Measurements from ENCODE around the gene TTC16. TPM values are rescaled to one million over a fixed set of nuclear protein-coding genes. Genes with fewer than 3 reads are reported as not detected.
"Not testable (repeated sequence)": the region's sequence is repeated elsewhere in the genome, so short reads cannot be mapped to it uniquely, and the experiment has no call there.

The TTC16 gene
- total RNA-seq, 2 experiments from 2014 or later, result 4.7 to 5.0 TPM

DNA sequence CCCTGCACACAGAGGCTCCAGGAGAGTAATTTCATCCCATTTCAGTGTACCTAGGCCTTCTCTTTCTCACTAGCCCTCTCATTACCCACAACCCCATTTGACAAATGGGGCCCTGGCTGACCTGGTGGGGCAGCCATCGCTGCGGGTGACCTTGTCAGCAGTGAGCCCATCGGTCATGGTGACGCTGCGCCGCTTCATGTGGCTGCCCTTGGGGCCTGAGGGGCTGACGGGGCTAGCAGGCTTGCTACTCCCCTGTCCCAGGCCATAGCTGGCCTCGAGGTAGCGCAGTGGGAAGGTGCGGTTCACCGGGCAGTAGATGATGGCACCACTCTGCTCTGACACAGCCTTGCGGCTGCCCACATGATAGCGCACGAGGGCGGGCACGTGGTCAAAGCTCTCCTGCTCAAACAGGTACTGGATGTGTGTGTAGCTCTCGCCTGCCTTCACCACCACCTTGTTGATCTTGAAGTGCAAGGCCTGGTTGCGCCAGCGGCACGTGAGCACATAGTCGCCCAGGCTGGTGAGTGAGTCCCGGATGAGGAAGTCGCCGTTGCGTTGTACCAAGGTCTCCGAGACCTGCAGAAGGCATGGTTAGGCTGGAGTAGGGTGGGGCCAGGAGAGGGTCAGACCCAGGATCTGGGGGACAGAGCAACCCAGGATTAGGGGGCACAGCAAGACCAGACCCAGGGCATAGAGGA lies 33.4 kb downstream of the TTC16 start:
- CTCF ChIA-PET, result interaction anchor here (0.9 kb wide), 1 partner anchor 15 kb away, joined by 4 read pairs; the partner anchor contains the start of gene TOR2A
- Mint-ChIP-seq H3K27ac (no peak overlapping the region), H3K36me3 (ENCODE audit: low read depth) (peaks cover 69% of the 10 kb centered on the region)

DNA sequence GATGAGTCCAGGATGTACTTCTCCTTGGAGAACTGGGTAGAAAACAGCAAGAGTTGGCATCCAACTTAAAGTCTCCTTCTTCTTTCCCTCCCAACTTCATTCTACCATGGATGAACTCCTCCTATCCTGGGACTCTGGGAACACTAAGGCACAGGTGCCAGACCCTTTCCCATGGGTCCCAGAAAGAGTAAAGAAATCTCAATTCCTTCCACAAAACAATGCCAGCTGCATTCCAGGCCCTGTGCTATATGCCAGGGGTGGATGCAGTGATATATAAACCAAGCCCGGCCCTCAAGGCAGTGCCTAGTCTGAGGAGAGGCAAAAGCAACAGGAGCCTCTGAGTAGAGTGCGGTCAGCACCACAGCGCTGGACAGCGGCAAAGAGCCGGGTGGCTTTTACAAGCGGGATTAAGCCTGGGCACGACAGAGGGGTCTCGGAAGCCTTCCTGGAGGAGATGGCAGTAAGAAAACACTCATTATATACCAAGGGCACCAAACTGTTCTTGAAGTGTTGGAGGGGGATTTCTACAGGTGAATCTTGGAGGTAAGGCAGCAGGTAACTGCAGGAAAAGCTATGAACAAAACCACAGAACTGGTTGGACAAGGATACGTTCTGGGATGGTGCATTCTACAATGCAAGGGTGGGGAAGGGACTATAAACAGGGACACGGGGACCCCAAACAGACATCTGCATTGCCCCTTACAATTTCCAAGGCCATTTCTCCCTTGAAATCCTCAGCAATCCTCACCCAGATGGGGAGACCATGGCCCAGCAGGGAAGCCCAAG lies 35.6 kb downstream of the TTC16 start:
- ChIA-PET CTCF (no interaction called here), POLR2A (no interaction called here)
- H3K4me1 Mint-ChIP-seq (ENCODE audit: low read depth), result peaks cover 24% of the 10 kb centered on the region
- H3K9me3 Mint-ChIP-seq (ENCODE audit: insufficient read depth), result no peaks in the 10 kb centered on the region
- DNase-seq (no peak), ATAC-seq (no peak)
- no peaks in the 10 kb centered on the region for H3K27me3 Mint-ChIP-seq (ENCODE audit: low read depth)
- H3K4me3 Mint-ChIP-seq, result no peak overlapping the region
- peaks cover 54% of the 10 kb centered on the region for H3K36me3 Mint-ChIP-seq (ENCODE audit: low read depth)
- H3K27ac Mint-ChIP-seq, result no peak overlapping the region

More for the DNA sequence above, 33.4 kb downstream of the TTC16 start:
- ATAC-seq, result no peak
- Mint-ChIP-seq H3K9me3 (ENCODE audit: insufficient read depth) (no peaks in the 10 kb centered on the region), H3K4me3 (no peak overlapping the region), H3K27me3 (ENCODE audit: low read depth) (no peaks in the 10 kb centered on the region), H3K4me1 (ENCODE audit: low read depth) (peaks cover 24% of the 10 kb centered on the region)
- no peak for DNase-seq
- POLR2A ChIA-PET, result no interaction called here

DNA sequence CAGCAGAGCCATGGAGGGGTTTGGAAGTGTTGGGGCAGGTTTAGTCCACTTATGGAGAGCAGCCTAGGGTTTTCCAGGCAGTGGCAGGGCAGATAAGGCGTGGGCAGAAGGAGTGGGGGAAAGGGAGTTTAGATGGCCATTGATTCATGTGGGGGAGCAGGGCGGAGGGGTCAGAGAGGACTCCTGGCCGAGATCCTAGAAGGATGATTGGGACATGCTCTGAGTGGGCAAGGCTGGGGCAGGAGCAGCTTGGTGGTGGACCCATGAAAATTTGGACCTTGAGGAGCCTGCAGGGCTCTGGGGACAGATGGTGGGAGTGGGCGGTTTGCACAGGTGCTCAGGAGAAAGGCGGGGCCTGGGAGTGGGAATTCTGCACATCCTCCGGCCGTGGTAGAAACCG lies 37.3 kb downstream of the TTC16 start:
- Mint-ChIP-seq H3K27me3 (ENCODE audit: low read depth) (no peaks in the 10 kb centered on the region), H3K4me3 (no peak overlapping the region), H3K27ac (peak overlapping the region; percentile 65), H3K9me3 (ENCODE audit: insufficient read depth) (no peaks in the 10 kb centered on the region), H3K4me1 (ENCODE audit: low read depth) (peaks cover 9% of the 10 kb centered on the region), H3K36me3 (ENCODE audit: low read depth) (peaks cover 46% of the 10 kb centered on the region)
- DNase-seq, result no peak
- ChIA-PET POLR2A (interaction anchor here (0.6 kb wide), 1 partner anchor 17 kb away, joined by 3 read pairs; no protein-coding TSS in a partner anchor), CTCF (interaction anchor here (1.1 kb wide), 1 partner anchor 18 kb away, joined by 3 read pairs; the partner anchor contains the start of gene TOR2A)
- ATAC-seq, result no peak

DNA sequence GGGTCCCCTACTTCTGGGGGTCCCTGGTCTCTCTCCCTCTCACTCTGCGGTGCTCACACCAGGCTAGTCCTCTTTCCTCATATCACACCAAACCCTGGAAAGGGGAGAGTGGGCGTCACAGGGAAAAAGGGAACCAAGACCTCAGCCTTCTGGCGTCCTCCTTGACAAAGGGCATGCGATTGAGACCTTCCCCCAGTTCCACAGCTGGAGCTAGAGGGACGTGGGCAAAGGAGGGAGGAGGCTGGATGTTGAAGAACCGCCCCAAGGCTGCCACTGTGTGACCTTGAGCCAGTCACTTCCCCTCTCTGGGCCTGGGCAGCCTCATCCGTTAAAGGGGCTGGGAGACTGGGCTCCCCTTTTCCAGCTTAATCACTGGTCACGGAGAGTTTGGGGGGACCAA lies 37.7 kb downstream of the TTC16 start:
- H3K36me3 Mint-ChIP-seq (ENCODE audit: low read depth), result peaks cover 44% of the 10 kb centered on the region
- H3K4me3 Mint-ChIP-seq, result no peak overlapping the region
- ATAC-seq (no peak), DNase-seq (no peak)
- CTCF ChIA-PET, result interaction anchor here (1.1 kb wide), 1 partner anchor 19 kb away, joined by 3 read pairs; the partner anchor contains the start of gene TOR2A
- POLR2A ChIA-PET, result no interaction called here
- H3K4me1 Mint-ChIP-seq (ENCODE audit: low read depth), result peaks cover 6% of the 10 kb centered on the region
- H3K9me3 Mint-ChIP-seq (ENCODE audit: insufficient read depth), result no peaks in the 10 kb centered on the region
- no peaks in the 10 kb centered on the region for H3K27me3 Mint-ChIP-seq (ENCODE audit: low read depth)
- H3K27ac Mint-ChIP-seq, result no peak overlapping the region

DNA sequence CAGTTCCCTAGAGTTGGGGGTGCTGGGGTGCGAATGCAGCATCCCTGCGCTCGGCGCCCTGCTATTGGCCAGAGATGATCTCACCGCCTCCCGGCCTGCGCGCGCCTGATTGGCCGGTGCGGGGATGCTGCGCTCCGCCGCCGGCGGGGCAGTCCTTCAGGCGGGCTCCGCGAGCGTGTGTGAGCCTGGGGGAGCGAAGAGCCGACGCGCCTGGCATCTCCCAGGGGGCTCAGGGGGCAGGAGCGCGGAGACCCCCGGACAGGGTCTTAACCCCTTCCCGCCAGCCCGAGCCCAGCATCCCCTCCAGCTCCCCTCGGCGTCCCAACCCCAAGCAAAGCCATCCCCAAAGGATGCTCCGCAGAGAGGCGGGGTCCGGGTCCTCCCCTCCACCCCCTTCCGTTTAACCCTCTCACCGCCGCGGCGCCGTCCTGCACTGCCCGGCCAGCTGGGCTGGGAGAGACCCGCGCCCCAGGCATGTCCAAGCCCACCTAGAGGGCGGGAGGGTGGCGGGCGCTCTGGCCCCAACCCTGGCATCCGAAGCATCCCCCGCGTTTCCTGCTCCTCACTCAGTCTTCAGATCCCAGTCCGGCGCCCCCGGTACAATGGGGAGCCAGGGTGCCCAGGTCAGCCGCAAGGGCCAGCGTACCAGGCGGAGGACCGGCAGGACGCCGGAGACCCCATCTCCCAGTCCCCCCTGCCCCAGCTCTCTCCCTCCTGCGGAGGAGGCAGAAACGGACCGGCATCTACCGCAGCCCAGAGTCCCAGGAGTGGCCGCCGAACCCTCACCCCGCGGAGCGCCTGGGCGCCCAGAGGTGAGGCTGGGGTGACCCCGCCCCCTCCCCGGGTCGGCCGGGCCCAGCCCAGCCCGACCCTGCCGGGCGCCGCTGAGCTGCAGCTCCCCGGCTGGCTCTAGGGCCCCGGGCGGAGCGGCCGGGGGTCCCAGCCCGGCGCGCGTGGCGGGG lies 38.5 kb downstream of the TTC16 start:
- no peak for DNase-seq
- CTCF ChIA-PET, result no interaction called here
- ATAC-seq, result no peak
- Mint-ChIP-seq H3K4me3 (no peak overlapping the region), H3K36me3 (ENCODE audit: low read depth) (peaks cover 43% of the 10 kb centered on the region), H3K9me3 (ENCODE audit: insufficient read depth) (no peaks in the 10 kb centered on the region), H3K27ac (no peak overlapping the region), H3K27me3 (ENCODE audit: low read depth) (no peaks in the 10 kb centered on the region), H3K4me1 (ENCODE audit: low read depth) (peaks cover 4% of the 10 kb centered on the region)
- POLR2A ChIA-PET, result no interaction called here

DNA sequence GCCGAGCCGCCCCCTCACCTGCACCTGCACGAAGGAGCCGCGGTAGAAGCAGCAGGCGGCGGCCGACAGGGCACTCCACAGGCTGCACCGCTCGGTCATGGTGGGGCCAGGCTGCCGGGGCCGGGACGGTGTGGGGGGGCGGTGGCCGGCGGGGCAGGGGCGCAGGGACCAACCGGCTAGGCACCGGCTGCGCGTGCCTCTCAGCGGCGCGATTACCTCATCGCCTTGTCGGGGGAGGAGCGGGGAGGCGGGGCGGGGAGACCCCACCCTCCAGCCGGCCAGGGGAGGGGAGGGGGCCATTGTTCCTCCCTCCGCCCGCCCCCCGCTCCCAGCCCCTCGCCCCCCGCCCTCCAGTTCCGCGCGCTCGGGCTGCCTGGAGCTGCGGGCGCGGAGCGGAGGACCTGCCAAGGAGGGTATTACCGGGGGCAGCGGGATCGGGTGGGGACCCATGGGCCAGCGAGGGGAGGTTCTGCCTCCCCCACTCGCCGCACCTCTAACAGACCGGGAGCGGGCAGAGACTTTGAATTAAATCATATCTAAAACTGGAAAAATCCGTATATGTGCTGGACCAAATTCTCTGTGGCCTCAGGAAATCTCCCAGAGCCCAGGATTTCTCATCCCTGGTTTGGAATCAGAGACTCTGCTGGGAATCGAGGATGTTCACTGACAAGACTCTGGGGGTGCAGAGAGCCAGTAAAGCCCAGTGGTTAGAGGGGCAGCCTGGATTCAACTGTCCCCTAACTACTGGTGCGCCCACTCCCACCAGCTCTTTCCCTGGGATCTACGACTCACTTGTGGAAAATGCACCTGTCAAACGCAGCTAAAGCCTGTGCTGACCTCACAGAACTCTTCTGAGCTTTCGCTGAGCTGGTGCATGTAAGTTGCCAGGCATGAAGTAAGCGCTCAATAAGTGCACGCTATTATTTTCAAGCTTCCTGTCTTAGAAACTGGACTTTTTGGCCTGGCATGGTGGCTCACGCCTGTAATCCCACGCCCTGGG lies 39.5 kb downstream of the TTC16 start:
- H3K27ac Mint-ChIP-seq, result no peak overlapping the region
- ATAC-seq (no peak), DNase-seq (no peak)
- no peaks in the 10 kb centered on the region for H3K9me3 Mint-ChIP-seq (ENCODE audit: insufficient read depth)
- peaks cover 4% of the 10 kb centered on the region for H3K4me1 Mint-ChIP-seq (ENCODE audit: low read depth)
- H3K4me3 Mint-ChIP-seq, result no peak overlapping the region
- ChIA-PET POLR2A (no interaction called here), CTCF (interaction anchor here (1.0 kb wide), 1 partner anchor 15 kb away, joined by 3 read pairs; no protein-coding TSS in a partner anchor)
- no peaks in the 10 kb centered on the region for H3K27me3 Mint-ChIP-seq (ENCODE audit: low read depth)
- peaks cover 40% of the 10 kb centered on the region for H3K36me3 Mint-ChIP-seq (ENCODE audit: low read depth)

DNA sequence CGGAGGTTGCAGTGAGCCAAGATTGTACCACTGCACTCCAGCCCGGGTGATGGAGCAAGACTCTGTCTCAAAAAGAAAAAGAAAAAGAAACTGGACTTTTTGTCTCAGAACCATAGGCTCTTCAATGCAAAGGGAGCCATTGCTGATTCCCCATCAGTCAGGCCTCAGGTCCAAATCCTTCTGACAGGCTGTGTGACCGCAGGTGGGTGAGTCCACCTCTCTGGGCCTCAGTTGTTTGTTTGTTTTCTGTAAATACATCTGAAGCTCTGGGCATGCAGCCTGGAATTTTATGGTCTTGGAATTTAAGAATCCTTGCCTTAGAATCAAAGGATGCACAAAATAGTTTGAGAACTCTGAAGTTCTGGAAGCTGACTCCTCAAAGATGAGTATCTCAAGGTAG lies 40.4 kb downstream of the TTC16 start:
- ChIA-PET CTCF (interaction anchor here (1.0 kb wide), 1 partner anchor 14 kb away, joined by 3 read pairs; no protein-coding TSS in a partner anchor), POLR2A (no interaction called here)
- Mint-ChIP-seq H3K9me3 (ENCODE audit: insufficient read depth) (no peaks in the 10 kb centered on the region), H3K4me1 (ENCODE audit: low read depth) (peaks cover 2% of the 10 kb centered on the region), H3K27ac (no peak overlapping the region), H3K4me3 (no peak overlapping the region), H3K36me3 (ENCODE audit: low read depth) (peaks cover 37% of the 10 kb centered on the region), H3K27me3 (ENCODE audit: low read depth) (no peaks in the 10 kb centered on the region)
- DNase-seq (no peak), ATAC-seq (no peak)

DNA sequence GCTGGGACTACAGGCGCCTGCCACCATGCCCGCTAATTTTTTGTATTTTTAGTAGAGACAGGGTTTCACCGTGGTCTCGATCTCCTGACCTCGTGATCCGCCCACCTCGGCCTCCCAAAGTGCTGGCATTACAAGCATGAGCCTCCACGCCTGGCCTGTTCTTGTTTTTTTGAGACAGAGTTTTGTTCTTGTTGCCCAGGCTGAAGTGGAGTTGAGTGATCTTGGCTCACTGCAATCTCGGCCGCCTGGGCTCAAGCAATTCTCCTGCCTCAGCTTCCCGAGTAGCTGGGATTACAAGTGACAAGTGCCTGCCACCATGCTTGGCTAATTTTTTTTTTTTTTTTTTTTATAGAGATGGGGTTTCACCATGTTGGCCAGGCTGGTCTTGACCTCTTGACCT lies 40.9 kb downstream of the TTC16 start:
- H3K4me3 Mint-ChIP-seq; H3K4me1 Mint-ChIP-seq (ENCODE audit: low read depth); H3K9me3 Mint-ChIP-seq (ENCODE audit: insufficient read depth); H3K27ac Mint-ChIP-seq; H3K27me3 Mint-ChIP-seq (ENCODE audit: low read depth); ATAC-seq; DNase-seq: not testable (repeated sequence)
- POLR2A ChIA-PET, result interaction anchor here (0.5 to 0.6 kb wide), 3 partner anchors 12 to 80 kb away, joined by 3 read pairs; no protein-coding TSS in a partner anchor
- CTCF ChIA-PET, result interaction anchor here (1.2 kb wide), 1 partner anchor 22 kb away, joined by 4 read pairs; the partner anchor contains the start of gene TOR2A
- peaks cover 35% of the 10 kb centered on the region for H3K36me3 Mint-ChIP-seq (ENCODE audit: low read depth)

DNA sequence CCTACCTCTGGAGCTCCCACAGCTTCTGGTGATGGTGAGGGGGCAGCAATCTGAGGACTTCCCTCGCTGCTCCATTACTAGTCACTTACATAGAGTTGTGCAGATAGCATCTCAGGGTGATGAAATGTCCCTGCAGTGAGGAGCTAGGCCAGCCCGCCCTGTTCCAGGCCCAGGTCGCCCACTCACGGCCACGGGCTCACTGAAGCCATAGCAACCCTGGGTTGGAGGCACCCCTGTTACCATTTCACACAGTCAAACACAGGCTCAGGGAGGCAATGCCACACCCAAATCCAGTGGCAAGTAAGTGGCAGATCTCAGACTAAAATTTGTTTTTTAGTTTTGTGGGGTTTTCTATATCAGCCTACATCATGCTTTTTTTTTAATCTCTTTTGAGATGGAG lies 43.0 kb downstream of the TTC16 start:
- Mint-ChIP-seq H3K27ac (peak overlapping the region; percentile 37), H3K27me3 (ENCODE audit: low read depth) (no peaks in the 10 kb centered on the region), H3K9me3 (ENCODE audit: insufficient read depth) (no peaks in the 10 kb centered on the region), H3K4me1 (ENCODE audit: low read depth) (peaks cover 13% of the 10 kb centered on the region), H3K4me3 (no peak overlapping the region), H3K36me3 (ENCODE audit: low read depth) (peaks cover 43% of the 10 kb centered on the region)
- no peak for ATAC-seq
- ChIA-PET POLR2A (interaction anchor here (0.6 kb wide), 1 partner anchor 26 kb away, joined by 3 read pairs; no protein-coding TSS in a partner anchor), CTCF (interaction anchor here (0.7 kb wide), 1 partner anchor 27 kb away, joined by 3 read pairs; the partner anchor contains the start of gene CDK9)
- DNase-seq, result no peak

DNA sequence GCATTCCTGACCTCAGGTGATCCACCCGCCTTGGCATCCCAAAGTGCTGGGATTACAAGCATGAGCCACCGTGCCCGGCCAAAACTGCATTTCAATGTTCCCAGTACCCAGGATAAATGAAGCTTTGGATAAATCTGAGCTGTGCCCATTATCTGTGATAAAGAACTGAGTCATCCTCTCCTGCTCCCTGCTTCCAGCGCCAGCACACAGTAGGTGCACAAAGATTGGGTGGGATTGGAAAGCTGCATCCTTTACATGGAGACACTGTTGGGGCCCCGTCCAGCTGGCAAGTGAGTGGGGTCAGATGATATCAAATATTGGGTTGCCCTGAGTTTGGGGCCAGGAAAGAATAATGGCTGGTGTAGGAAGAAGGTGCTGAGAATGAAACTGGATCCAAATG lies 45.2 kb downstream of the TTC16 start:
- no peaks in the 10 kb centered on the region for H3K27me3 Mint-ChIP-seq (ENCODE audit: low read depth)
- DNase-seq (no peak), ATAC-seq (no peak)
- ChIA-PET POLR2A (interaction anchor here (0.6 kb wide), 1 partner anchor 15 kb away, joined by 3 read pairs; no protein-coding TSS in a partner anchor), CTCF (interaction anchor here (0.7 to 1.0 kb wide), 2 partner anchors 26 to 109 kb away, joined by 4 read pairs; partner anchors contain the start of gene TOR2A)
- peaks cover 31% of the 10 kb centered on the region for H3K4me1 Mint-ChIP-seq (ENCODE audit: low read depth)
- peaks cover 63% of the 10 kb centered on the region for H3K36me3 Mint-ChIP-seq (ENCODE audit: low read depth)
- H3K27ac Mint-ChIP-seq, result no peak overlapping the region
- no peak overlapping the region for H3K4me3 Mint-ChIP-seq
- no peaks in the 10 kb centered on the region for H3K9me3 Mint-ChIP-seq (ENCODE audit: insufficient read depth)

All from activated CD8-positive, alpha-beta T cell treated with anti-CD3 and anti-CD28 coated beads, Interleukin-2, amount 10 ng/mL, durations not matched to agents 7 days and 5 days (primary cell).